HG02763 (cell line): ENCODE measurements around the gene TCF7L2.

ENCODE experiments used
- ATAC-seq: cut with Tn5 transposase; IDR thresholded peaks from one replicate; pipeline ENCODE4 v1.9.1; 2021; ENCODE audit warnings: mild to moderate bottlenecking, moderate library complexity; ENCODE audit not compliant: unreplicated experiment

Gene TCF7L2

DNA sequence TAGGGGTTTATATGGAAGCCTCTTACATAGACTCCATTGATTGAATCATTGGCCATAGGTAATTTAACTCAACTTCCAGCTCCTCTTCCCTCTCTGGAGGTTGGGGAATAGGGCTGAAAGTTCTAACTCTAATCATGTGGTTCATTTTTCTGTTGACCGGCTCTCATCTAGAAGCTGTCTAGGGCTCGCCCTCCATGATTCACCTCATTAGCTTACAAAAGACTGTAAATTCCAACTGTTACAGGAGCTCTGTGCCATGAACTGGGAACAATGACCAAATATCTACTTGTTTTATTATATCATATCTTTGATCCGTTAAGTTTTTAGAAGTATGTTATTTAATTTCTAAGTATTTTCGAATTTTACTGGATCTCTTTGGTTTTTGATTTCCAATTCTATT, 263.0 kb downstream of the TCF7L2 start:
- no peak for ATAC-seq

DNA sequence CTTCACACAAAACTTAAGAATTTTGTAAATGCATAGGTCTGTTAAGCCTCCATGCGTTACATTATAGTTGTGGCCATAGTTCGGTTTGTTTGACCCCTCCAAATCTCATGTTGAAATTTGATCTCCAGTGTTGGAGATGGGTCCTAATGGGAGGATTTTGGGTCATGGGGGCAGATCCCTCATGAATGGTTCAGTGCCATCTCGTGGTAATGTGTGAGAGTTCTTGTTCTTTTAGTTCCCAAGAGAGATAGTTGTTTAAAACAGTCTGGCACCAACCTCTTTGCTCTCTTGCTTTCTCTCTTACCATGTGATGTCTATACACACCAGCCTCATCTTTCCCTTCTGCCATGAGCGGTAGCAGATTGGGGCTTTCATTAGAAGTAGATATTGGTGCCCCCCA, 264.3 kb downstream of the TCF7L2 start:
- no peak for ATAC-seq

GRCh38 chr10:113216102-113216501, 266.1 kb downstream of the TCF7L2 start:
- no peak for ATAC-seq
